ENCODE results near the gene AKAP8. TPM values are rescaled to one million over a fixed set of nuclear protein-coding genes. Genes with fewer than 3 reads are reported as not detected.

AKAP8 gene
- total and polyA plus RNA-seq, 9 of the 15 experiments (the other 6 are each of a cell fraction or from before 2014, with no cell fraction given): 3.4 to 56.5 (median 15.0) TPM

DNA sequence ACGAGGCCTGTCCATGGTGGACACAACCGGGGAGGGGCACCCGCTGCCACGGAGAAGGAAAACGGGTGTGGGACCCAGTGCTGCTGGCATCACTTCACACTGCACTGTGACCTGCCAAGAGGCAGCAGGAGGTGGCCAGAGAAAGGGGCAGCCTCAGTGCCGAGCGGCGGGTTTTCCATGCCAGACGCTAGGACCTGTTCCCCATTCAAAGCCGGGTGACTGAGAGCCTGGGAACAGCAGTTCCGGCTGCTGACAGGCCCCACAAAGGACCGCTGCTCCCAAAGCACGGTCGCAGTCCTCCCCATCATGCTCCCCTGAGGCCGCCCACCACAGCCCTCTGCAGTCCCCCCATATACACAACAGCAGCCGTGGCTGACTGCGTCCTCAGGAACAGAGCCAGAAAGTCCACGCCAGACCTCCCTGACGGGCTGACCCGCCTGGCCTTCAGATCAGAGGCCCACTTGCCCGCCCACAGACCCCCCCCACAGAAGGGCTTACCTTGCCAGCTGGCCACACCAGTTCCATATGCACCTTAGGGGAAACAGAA lies 5.4 kb downstream of the AKAP8 start:
- FAIRE-seq (no peak), ATAC-seq (no peak)
- TF ChIP-seq, protein P1, sequence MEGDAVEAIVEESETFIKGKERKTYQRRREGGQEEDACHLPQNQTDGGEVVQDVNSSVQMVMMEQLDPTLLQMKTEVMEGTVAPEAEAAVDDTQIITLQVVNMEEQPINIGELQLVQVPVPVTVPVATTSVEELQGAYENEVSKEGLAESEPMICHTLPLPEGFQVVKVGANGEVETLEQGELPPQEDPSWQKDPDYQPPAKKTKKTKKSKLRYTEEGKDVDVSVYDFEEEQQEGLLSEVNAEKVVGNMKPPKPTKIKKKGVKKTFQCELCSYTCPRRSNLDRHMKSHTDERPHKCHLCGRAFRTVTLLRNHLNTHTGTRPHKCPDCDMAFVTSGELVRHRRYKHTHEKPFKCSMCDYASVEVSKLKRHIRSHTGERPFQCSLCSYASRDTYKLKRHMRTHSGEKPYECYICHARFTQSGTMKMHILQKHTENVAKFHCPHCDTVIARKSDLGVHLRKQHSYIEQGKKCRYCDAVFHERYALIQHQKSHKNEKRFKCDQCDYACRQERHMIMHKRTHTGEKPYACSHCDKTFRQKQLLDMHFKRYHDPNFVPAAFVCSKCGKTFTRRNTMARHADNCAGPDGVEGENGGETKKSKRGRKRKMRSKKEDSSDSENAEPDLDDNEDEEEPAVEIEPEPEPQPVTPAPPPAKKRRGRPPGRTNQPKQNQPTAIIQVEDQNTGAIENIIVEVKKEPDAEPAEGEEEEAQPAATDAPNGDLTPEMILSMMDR (IDR thresholded peaks at IDR 0.05 in 2 of 3, conservative IDR thresholded peaks at IDR 0.05 in 1 of 3; ENCODE audit: insufficient read depth in 2 of 3, low read depth in 1 of 3, low read length in 3 of 3): no peak
- TF ChIP-seq AFF4 (CRISPR knock-in tag; IDR thresholded peaks at IDR 0.05) (no peak), POLR2H (tag; IDR thresholded peaks at IDR 0.05; ENCODE audit: low read depth) (no peak), ZKSCAN3 (CRISPR knock-in tag; IDR thresholded peaks at IDR 0.05) (no peak), FOS (IDR thresholded peaks at IDR 0.05; ENCODE audit: extremely low read depth, insufficient read length) (no peak), ZNF24 (IDR thresholded peaks at IDR 0.05) (no peak), ATF2 (CRISPR knock-in tag; IDR thresholded peaks at IDR 0.05) (no peak), HDAC8 (tag; IDR thresholded peaks at IDR 0.05) (no peak)
- TF ChIP-seq, protein P2, sequence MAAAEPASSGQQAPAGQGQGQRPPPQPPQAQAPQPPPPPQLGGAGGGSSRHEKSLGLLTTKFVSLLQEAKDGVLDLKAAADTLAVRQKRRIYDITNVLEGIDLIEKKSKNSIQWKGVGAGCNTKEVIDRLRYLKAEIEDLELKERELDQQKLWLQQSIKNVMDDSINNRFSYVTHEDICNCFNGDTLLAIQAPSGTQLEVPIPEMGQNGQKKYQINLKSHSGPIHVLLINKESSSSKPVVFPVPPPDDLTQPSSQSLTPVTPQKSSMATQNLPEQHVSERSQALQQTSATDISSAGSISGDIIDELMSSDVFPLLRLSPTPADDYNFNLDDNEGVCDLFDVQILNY (CRISPR knock-in tag; IDR thresholded peaks at IDR 0.05): no peak
- TF ChIP-seq, protein P3, sequence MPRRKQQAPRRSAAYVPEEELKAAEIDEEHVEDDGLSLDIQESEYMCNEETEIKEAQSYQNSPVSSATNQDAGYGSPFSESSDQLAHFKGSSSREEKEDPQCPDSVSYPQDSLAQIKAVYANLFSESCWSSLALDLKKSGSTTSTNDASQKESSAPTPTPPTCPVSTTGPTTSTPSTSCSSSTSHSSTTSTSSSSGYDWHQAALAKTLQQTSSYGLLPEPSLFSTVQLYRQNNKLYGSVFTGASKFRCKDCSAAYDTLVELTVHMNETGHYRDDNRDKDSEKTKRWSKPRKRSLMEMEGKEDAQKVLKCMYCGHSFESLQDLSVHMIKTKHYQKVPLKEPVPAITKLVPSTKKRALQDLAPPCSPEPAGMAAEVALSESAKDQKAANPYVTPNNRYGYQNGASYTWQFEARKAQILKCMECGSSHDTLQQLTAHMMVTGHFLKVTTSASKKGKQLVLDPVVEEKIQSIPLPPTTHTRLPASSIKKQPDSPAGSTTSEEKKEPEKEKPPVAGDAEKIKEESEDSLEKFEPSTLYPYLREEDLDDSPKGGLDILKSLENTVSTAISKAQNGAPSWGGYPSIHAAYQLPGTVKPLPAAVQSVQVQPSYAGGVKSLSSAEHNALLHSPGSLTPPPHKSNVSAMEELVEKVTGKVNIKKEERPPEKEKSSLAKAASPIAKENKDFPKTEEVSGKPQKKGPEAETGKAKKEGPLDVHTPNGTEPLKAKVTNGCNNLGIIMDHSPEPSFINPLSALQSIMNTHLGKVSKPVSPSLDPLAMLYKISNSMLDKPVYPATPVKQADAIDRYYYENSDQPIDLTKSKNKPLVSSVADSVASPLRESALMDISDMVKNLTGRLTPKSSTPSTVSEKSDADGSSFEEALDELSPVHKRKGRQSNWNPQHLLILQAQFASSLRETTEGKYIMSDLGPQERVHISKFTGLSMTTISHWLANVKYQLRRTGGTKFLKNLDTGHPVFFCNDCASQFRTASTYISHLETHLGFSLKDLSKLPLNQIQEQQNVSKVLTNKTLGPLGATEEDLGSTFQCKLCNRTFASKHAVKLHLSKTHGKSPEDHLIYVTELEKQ (CRISPR knock-in tag; IDR thresholded peaks at IDR 0.05): no peak

More for the DNA sequence above, 5.4 kb downstream of the AKAP8 start:
- Histone ChIP-seq H3K4me3 (no peak overlapping the region), H3K4me2 (ENCODE audit: insufficient read depth, low read length) (no peak overlapping the region), H3K4me1 (replicated peaks in 1 of 2; ENCODE audit: control insufficient read depth in 2 of 2, insufficient read depth in 2 of 2, low read length in 2 of 2) (peaks cover 11 to 45% of the 10 kb centered on the region in 2 experiments), H3K79me2 (ENCODE audit: control insufficient read depth, insufficient read depth, low read length) (peaks cover 62% of the 10 kb centered on the region), H3K36me3 (ENCODE audit: control insufficient read depth, insufficient read depth, low read length) (peaks cover 71% of the 10 kb centered on the region; the same call in 2 of the 3 replicates), H3K9me3 (replicated peaks; ENCODE audit: control insufficient read depth, insufficient read depth, low read depth, low read length) (no peaks in the 10 kb centered on the region), H4K20me1 (replicated peaks; ENCODE audit: control insufficient read depth, insufficient read depth, low read length) (peaks cover 30% of the 10 kb centered on the region), H3K27me3 (ENCODE audit: control insufficient read depth in 2 of 2, insufficient read depth in 2 of 2, low read length in 2 of 2) (no peaks in the 10 kb centered on the region; a peak in 1 of 5 replicates), H2AFZ (ENCODE audit: low read depth, low read length) (no peak overlapping the region), H3K9ac (ENCODE audit: insufficient read depth in 1 of 2, low read depth in 2 of 2, low read length in 2 of 2) (peak overlapping the region in 1 of 2 experiments; percentile 64; a peak in 1 of 4 replicates), H3K9me1 (ENCODE audit: control insufficient read depth, insufficient read depth, low read length) (peaks cover 3% of the 10 kb centered on the region), H3K27ac (ENCODE audit: extremely low read depth, low read depth, low read length) (no peak overlapping the region)
- no peak for DNase-seq (ENCODE audit: extremely low read depth in 1 of 4, low spot score in 3 of 4)
- 88% methylated on average over 5 of the region's 21 CpGs for WGBS (ENCODE audit: insufficient coverage, low coverage, missing lambda C conversion rate)
- BruUV-seq (replicated peaks): no TSS peak
- intact Hi-C loops (cut with micrococcal nuclease): no loop called here
- ChIA-PET POLR2A (interaction anchor here (1.1 kb wide), 1 partner anchor 57 kb away, joined by 3 read pairs; no protein-coding TSS in a partner anchor), CTCF (ENCODE audit: low intra/inter-chr PET ratio) (no interaction called here)
- in situ Hi-C loops (cut with MboI): no loop called here
